Mammary epithelial cell (primary cell): Measurements from ENCODE around the gene AGPS.

Source experiments
- EZH2 ChIP-seq: IDR thresholded peaks from 2 replicates; pipeline ENCODE4 v1.6.1; 2012; ENCODE audit warnings: low read length, inconsistent platforms, borderline replicate concordance
- TF ChIP-seq, protein P1 (sequence below), 2 donors: IDR thresholded peaks in 1 of 2; conservative IDR thresholded peaks in 1 of 2; 2 replicates each; pipeline ENCODE4 v1.5.1; 2011 to 2012; ENCODE audit warnings: inconsistent platforms in 2 of 2, low read length in 2 of 2, mild to moderate bottlenecking in 2 of 2, control low read depth in 1 of 2, low read depth in 1 of 2; ENCODE audit not compliant: insufficient read depth in 1 of 2; ENCODE audit errors: extremely low read depth in 1 of 2

DNA sequence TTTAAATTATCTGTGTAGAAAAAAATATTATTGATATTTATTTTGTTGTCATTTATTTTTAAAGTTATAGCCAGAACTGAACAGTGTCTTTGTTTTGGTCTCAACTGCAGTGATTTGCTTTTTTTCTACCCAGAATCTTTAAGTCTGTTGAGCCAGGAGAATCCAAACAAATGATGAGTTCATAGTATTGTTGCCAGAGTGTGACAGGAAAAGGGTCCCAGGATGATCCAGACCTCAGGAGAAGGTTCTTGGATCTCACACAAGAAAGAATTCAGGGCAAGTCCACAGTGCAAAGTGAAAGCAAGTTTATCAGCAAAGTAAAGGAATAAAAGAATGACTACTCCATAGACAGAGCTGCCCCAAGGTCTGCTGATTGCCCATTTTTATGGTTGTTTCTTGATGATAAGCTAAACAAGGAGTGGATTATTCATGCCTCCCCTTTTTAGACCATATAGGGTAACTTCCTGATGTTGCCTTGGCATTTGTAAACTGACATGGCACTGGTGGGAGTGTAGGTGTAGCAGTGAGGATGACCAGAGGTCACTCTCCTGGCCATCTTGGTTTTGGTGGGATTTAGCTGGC lies 127.1 kb downstream of the AGPS start:
- TF ChIP-seq, protein P1, sequence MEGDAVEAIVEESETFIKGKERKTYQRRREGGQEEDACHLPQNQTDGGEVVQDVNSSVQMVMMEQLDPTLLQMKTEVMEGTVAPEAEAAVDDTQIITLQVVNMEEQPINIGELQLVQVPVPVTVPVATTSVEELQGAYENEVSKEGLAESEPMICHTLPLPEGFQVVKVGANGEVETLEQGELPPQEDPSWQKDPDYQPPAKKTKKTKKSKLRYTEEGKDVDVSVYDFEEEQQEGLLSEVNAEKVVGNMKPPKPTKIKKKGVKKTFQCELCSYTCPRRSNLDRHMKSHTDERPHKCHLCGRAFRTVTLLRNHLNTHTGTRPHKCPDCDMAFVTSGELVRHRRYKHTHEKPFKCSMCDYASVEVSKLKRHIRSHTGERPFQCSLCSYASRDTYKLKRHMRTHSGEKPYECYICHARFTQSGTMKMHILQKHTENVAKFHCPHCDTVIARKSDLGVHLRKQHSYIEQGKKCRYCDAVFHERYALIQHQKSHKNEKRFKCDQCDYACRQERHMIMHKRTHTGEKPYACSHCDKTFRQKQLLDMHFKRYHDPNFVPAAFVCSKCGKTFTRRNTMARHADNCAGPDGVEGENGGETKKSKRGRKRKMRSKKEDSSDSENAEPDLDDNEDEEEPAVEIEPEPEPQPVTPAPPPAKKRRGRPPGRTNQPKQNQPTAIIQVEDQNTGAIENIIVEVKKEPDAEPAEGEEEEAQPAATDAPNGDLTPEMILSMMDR (conservative IDR thresholded peaks at IDR 0.05 in 1 of 2, IDR thresholded peaks at IDR 0.05 in 1 of 2; ENCODE audit: extremely low read depth in 1 of 2, insufficient read depth in 1 of 2, low read depth in 1 of 2, low read length in 2 of 2): no peak
- TF ChIP-seq EZH2: no peak
